Keratinocyte (primary cell): Measurements from ENCODE around the gene PGAM1.

Source experiments
- CTCF ChIP-seq, 3 experiments: IDR thresholded peaks in 1 of 3; conservative IDR thresholded peaks in 1 of 3; optimal IDR thresholded peaks in 1 of 3; 2 replicates in 2 of 3; 3 replicates in 1 of 3; pipeline versions ENCODE3 to v1.5.1; 2011; ENCODE audit warnings: low read length in 3 of 3, mild to moderate bottlenecking in 3 of 3, moderate library complexity in 2 of 3, control low read depth in 1 of 3, inconsistent platforms in 1 of 3; ENCODE audit not compliant: insufficient read depth in 2 of 3; ENCODE audit errors: extremely low read depth in 1 of 3
- EZH2 ChIP-seq: IDR thresholded peaks from one replicate; pipeline ENCODE4 v1.6.1; 2012; ENCODE audit warnings: inconsistent platforms, mild to moderate bottlenecking, low read length, moderate library complexity

GRCh38 chr10:97427571-97428179 is 1.7 kb downstream of the PGAM1 start:
- TF ChIP-seq CTCF (optimal IDR thresholded peaks at IDR 0.05 in 1 of 3, IDR thresholded peaks at IDR 0.05 in 1 of 3, conservative IDR thresholded peaks at IDR 0.05 in 1 of 3; ENCODE audit: extremely low read depth in 1 of 3, insufficient read depth in 2 of 3, low read length in 3 of 3) (no peak), EZH2 (no peak)
